Spinal cord (tissue), 10 donors: ENCODE results near the gene NAT8. TPM values are rescaled to one million over a fixed set of nuclear protein-coding genes. Genes with fewer than 3 reads are reported as not detected.
"Not testable (repeated sequence)": the region's sequence is repeated elsewhere in the genome, so short reads cannot be mapped to it uniquely, and the experiment has no call there.

Experiments
- DNase-seq, 6 donors: peaks; one replicate each; pipeline versions ENCODE4 v3.0.0 to v3.0.0-alpha.2; 2013 to 2015; ENCODE audit warnings: low spot score in 6 of 6, low read depth in 4 of 6
- H3K27ac ChIP-seq: one replicate; pipeline ENCODE4 v1.5.1; 2013; ENCODE audit warnings: low read depth, low read length, control low read depth
- H3K27me3 ChIP-seq: one replicate; pipeline ENCODE4 v1.6.1; 2013; ENCODE audit warnings: low read length; ENCODE audit not compliant: control insufficient read depth, insufficient read depth
- H3K36me3 ChIP-seq: one replicate; pipeline ENCODE4 v1.6.1; 2013; ENCODE audit warnings: low read length; ENCODE audit not compliant: control insufficient read depth, insufficient read depth
- H3K4me1 ChIP-seq: one replicate; pipeline ENCODE4 v1.6.1; 2013; ENCODE audit warnings: low read length; ENCODE audit not compliant: control insufficient read depth, insufficient read depth
- H3K4me3 ChIP-seq: one replicate; pipeline ENCODE4 v1.5.1; 2013; ENCODE audit warnings: low read depth, low read length, control low read depth
- H3K9me3 ChIP-seq: one replicate; pipeline ENCODE4 v1.6.1; 2013; ENCODE audit warnings: low read length; ENCODE audit not compliant: control insufficient read depth, insufficient read depth
- WGBS: methylation state at CpG from one replicate; pipeline ENCODE4 v1.1.5; 2013; ENCODE audit warnings: missing lambda C conversion rate; ENCODE audit not compliant: insufficient coverage; 5-methylcytosine and 5-hydroxymethylcytosine counted together
- long read RNA-seq, 4 donors: transcript quantifications; one replicate each; lab custom pipeline, GENCODE V29; 2026
- polyA plus RNA-seq, 2 donors: library from polyadenylated mRNA; unstranded; fragments of 120-200 nt; gene quantifications; one replicate each; pipeline ENCODE4 v1.2.1, GENCODE V29; 2013; ENCODE audit not compliant: insufficient read length in 2 of 2
- total RNA-seq, 2 donors: library from RNA; depleted of rRNA in 1 of 2; stranded (reverse); fragments of 120-200 nt in 1 of 2; fragments of >200 nt in 1 of 2; gene quantifications; one replicate each; pipeline versions ENCODE4 v1.2.3 to v1.2.4, GENCODE V29; 2013 to 2014
- donor health status: healthy.

NAT8 gene, protein sequence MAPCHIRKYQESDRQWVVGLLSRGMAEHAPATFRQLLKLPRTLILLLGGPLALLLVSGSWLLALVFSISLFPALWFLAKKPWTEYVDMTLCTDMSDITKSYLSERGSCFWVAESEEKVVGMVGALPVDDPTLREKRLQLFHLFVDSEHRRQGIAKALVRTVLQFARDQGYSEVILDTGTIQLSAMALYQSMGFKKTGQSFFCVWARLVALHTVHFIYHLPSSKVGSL
- total RNA-seq, result not detected
- polyA plus RNA-seq, result 1 to 10 TPM in 1 of 2 donors, under 1 TPM in 1; 1.00 to 1.5 TPM
- long read RNA-seq, donor 1, result 0 reads
- long read RNA-seq, donor 2, result 0 reads
- long read RNA-seq, donor 3, result 0 reads
- long read RNA-seq, donor 4, result 0 reads

DNA sequence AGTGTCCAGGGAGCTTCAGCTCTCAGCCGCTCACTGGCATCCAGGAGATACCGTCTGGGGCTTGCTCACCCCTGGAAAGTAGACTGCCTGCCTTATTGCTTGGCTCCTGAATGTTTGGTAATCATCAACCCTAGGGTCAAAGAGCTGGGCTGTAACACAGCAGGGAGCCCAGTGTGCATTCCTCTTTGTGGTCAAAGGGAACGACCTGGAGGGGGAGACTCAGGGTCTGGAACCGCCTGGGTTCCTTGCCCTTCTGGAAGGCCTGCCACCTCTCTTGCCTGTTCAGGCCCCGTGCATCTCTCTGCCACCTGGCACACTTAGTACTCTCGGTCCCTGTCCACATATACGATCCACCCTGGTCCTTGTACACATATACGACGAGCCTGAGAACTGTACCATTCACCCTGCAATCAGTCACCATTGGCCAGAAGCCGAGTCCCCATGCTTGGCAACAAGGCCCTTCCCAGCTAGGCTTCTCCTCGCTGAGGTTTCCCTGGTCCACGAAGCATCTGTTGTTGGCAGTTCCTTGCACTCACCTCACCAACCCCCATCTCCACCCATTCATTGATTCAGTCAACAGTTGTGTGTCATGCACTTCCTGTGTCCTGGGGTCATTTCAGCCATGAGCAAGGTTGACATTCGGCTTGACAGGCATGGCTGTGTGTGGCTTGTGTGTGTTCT, at the start of gene NAT8:
Gene NAT8 (minus strand): TSS at position 85 of the 681 bp plus-strand sequence. CDS start 794 bp downstream, outside the sequence.
- Histone ChIP-seq H3K9me3 (no peaks in the 10 kb centered on the region), H3K4me3 (no peak within 1 kb of the TSS), H3K27me3 (no peaks in the 10 kb centered on the region), H3K36me3 (no peaks in the 10 kb centered on the region), H3K27ac (no peak within 1 kb of the TSS), H3K4me1 (peaks cover 7% of the 10 kb centered on the region)
- WGBS, result 72% methylated on average over 13 of the region's 13 CpGs
- DNase-seq, result no peak

- not testable (repeated sequence) for H3K27ac ChIP-seq, H3K27me3 ChIP-seq, H3K36me3 ChIP-seq, DNase-seq, H3K9me3 ChIP-seq, H3K4me1 ChIP-seq, H3K4me3 ChIP-seq
- no CpG with 5 or more reads among the region's 4 CpGs for WGBS
Observed at GRCh38 chr2:73690372-73691088, 48.3 kb upstream of the NAT8 start.

DNA sequence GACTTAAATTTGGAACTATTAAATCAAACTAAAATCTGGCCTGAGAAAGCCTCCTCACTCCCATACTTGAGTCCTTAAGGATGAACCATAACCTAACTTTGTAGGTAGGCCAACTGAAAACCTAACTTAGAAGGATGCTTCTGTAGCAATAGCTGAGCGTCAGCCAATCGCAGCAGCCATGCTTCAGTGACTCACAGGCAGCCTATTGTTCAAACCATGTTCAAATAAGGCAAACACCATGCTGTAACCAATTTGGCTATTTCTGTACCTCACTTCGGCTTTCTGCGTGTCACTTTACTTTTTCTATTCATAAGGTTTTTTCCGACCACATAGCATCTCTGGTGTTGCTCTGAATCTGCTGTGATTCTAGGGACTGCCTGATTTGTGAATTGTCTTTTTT, 46.3 kb upstream of the NAT8 start:
- H3K27ac ChIP-seq, DNase-seq, H3K27me3 ChIP-seq, H3K36me3 ChIP-seq, H3K4me3 ChIP-seq, H3K9me3 ChIP-seq, H3K4me1 ChIP-seq: not testable (repeated sequence)
- WGBS, result 100% methylated on average over 2 of the region's 5 CpGs

DNA sequence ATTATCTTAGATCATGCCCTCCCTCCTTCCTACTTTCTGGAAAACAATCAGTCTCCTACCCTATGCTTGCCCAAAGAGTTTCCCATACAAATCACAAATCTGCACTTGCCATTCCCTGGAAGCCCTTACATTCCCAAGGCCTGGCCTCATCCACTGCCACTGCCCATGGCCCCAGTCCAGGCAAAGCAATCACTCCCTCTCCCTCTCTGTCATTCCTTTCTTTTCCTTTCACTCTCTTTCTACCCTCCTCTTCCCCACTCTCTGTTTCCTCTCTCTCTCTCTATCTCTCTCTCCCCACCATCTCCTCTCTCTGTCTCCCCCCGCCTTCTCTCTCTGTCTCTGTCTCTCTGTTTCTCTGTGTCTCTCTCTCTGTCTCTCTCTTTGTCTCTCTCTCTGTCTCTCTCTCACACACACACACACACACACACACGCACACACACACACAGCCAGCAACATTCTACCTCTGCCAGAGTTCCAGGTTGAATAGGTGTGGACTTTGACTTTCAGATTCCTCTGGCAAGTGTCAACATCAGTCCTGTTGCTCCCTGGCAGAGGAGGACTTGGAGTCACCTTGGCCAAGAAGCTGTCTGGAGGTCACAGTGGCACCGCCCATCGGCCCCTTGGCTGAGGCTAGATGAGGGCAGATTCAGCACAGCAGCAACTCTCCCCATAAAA, 43.7 kb upstream of the NAT8 start:
- DNase-seq, result no peak
- H3K9me3 ChIP-seq, result no peaks in the 10 kb centered on the region
- 88% methylated on average over 3 of the region's 4 CpGs for WGBS
- peaks cover 2% of the 10 kb centered on the region for H3K36me3 ChIP-seq
- H3K4me3 ChIP-seq, result no peak overlapping the region
- no peak overlapping the region for H3K27ac ChIP-seq
- H3K27me3 ChIP-seq, result no peaks in the 10 kb centered on the region
- no peaks in the 10 kb centered on the region for H3K4me1 ChIP-seq

DNA sequence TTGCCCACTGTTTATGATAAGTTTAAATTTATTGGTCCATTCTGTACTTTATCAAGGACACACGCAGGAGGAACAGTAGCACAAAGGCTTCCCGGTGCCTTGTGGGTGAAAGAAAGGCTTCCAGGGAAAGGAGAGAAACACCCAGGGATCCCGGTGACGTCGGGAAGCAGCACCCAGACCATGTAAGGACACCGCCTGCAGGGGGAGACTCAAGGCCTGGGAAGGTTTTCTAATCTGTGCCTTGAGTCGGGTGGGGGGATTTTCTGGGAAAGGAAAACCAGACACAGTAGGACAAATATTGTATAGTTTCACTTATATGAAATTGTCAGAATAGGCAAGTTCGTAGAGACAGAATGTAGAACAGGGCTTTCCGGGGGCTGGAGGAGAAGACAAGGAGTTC, 42.7 kb upstream of the NAT8 start:
- H3K4me3 ChIP-seq, H3K9me3 ChIP-seq, DNase-seq, H3K4me1 ChIP-seq, H3K36me3 ChIP-seq, H3K27me3 ChIP-seq, H3K27ac ChIP-seq: not testable (repeated sequence)
- WGBS, result 50% methylated on average over 1 of the region's 9 CpGs

GRCh38 chr2:73684325-73684724, 42.1 kb upstream of the NAT8 start:
- not testable (repeated sequence) for DNase-seq, H3K36me3 ChIP-seq, H3K4me1 ChIP-seq, H3K9me3 ChIP-seq, H3K27ac ChIP-seq, H3K4me3 ChIP-seq, H3K27me3 ChIP-seq
- WGBS, result no CpG with 5 or more reads among the region's 1 CpG

GRCh38 chr2:73679951-73680571, 37.8 kb upstream of the NAT8 start:
- H3K36me3 ChIP-seq, H3K4me1 ChIP-seq, H3K27ac ChIP-seq, H3K4me3 ChIP-seq, H3K9me3 ChIP-seq, H3K27me3 ChIP-seq: not testable (repeated sequence)
- peak in 2 of 6 donors; percentile 12 to 16 for DNase-seq
- WGBS, result 0% methylated on average over 2 of the region's 5 CpGs

GRCh38 chr2:73679237-73679636, 37.0 kb upstream of the NAT8 start:
- WGBS, result no CpG with 5 or more reads among the region's 2 CpGs
- not testable (repeated sequence) for H3K4me3 ChIP-seq

GRCh38 chr2:73678008-73678407, 35.8 kb upstream of the NAT8 start:
- not testable (repeated sequence) for H3K27me3 ChIP-seq, H3K27ac ChIP-seq, H3K36me3 ChIP-seq, H3K4me1 ChIP-seq, H3K9me3 ChIP-seq, H3K4me3 ChIP-seq, DNase-seq
- WGBS, result no CpG with 5 or more reads among the region's 2 CpGs

More at GRCh38 chr2:73679237-73679636, 37.0 kb upstream of the NAT8 start:
- not testable (repeated sequence) for H3K9me3 ChIP-seq, H3K4me1 ChIP-seq, H3K27ac ChIP-seq, DNase-seq, H3K36me3 ChIP-seq, H3K27me3 ChIP-seq
